Measurements from ENCODE around the gene BPIFB3. TPM values are rescaled to one million over a fixed set of nuclear protein-coding genes. Genes with fewer than 3 reads are reported as not detected.

BPIFB3 gene
- total RNA-seq, 4 donors from 2014 or later: not detected

DNA sequence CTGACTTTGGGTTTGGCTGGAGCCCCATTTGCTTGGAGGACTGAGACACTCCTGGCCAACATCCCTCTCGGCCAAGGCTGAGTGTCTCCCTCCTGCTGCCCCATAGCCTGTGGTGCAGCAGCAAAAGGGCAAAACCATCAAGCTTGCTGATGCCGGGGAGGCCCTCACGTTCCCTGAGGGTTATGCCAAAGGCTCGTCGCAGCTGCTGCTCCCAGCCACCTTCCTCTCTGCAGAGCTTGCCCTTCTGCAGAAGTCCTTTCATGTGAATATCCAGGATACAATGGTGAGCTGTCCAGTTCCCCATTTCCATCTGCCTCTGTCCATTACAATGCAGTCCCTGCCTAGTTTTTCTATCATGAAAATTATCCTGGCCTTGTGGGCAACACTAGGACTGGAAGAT, 16.2 kb upstream of the BPIFB3 start:
- H3K9me3 ChIP-seq: peaks cover 0 to 15% (median 0%) of the 10 kb centered on the region in 4 donors
- TF ChIP-seq POLR2A (IDR thresholded peaks at IDR 0.05; ENCODE audit: low read depth): no peak
- no peak for TF ChIP-seq POLR2AphosphoS5 (IDR thresholded peaks at IDR 0.05)
- no peak for TF ChIP-seq EP300 (IDR thresholded peaks at IDR 0.05)
- TF ChIP-seq, protein P1, sequence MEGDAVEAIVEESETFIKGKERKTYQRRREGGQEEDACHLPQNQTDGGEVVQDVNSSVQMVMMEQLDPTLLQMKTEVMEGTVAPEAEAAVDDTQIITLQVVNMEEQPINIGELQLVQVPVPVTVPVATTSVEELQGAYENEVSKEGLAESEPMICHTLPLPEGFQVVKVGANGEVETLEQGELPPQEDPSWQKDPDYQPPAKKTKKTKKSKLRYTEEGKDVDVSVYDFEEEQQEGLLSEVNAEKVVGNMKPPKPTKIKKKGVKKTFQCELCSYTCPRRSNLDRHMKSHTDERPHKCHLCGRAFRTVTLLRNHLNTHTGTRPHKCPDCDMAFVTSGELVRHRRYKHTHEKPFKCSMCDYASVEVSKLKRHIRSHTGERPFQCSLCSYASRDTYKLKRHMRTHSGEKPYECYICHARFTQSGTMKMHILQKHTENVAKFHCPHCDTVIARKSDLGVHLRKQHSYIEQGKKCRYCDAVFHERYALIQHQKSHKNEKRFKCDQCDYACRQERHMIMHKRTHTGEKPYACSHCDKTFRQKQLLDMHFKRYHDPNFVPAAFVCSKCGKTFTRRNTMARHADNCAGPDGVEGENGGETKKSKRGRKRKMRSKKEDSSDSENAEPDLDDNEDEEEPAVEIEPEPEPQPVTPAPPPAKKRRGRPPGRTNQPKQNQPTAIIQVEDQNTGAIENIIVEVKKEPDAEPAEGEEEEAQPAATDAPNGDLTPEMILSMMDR (IDR thresholded peaks at IDR 0.05): no peak
- no peak for DNase-seq (ENCODE audit: extremely low spot score)
- 66% methylated on average over 4 of the region's 5 CpGs for WGBS
- intact Hi-C loops (cut with DNase I): no loop called here
- no peak overlapping the region for H3K27ac ChIP-seq (replicated peaks in 1 of 4)
- H3K4me3 ChIP-seq: no peak overlapping the region
- H3K27me3 ChIP-seq: peaks cover 0 to 6% (median 0%) of the 10 kb centered on the region in 4 donors
- no peaks in the 10 kb centered on the region for H3K36me3 ChIP-seq
- H3K4me1 ChIP-seq: no peaks in the 10 kb centered on the region

DNA sequence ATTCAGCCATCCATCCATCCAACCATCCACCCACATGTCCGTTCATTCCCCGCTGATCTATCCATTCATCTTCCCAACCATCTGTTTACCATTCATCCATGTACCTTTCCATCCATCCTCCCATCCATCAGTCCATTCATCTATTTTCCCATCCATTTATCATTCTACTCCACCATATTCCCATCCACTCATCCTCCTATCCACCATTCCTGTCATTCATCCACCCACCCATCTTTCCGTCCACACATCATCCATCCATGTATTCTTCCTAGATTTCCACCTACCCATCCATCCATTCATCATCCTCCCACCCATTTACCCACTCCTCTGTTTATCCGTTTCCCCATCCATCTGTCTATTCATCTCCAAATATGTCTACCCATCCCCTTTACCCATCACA, 15.5 kb upstream of the BPIFB3 start:
- no peaks in the 10 kb centered on the region for H3K36me3 ChIP-seq
- TF ChIP-seq EP300 (IDR thresholded peaks at IDR 0.05): no peak
- TF ChIP-seq, protein P1 (IDR thresholded peaks at IDR 0.05): no peak
- TF ChIP-seq POLR2A (IDR thresholded peaks at IDR 0.05; ENCODE audit: low read depth): no peak
- no peak for TF ChIP-seq POLR2AphosphoS5 (IDR thresholded peaks at IDR 0.05)
- no peak overlapping the region for H3K27ac ChIP-seq (replicated peaks in 1 of 4)
- H3K27me3 ChIP-seq: peaks cover 0 to 4% (median 0%) of the 10 kb centered on the region in 4 donors
- peaks cover 0 to 9% (median 0%) of the 10 kb centered on the region in 4 donors for H3K9me3 ChIP-seq
- intact Hi-C loops (cut with DNase I): no loop called here
- no peak for DNase-seq (ENCODE audit: extremely low spot score)
- H3K4me3 ChIP-seq: no peak overlapping the region
- 87% methylated on average over 4 of the region's 4 CpGs for WGBS
- H3K4me1 ChIP-seq: no peaks in the 10 kb centered on the region

DNA sequence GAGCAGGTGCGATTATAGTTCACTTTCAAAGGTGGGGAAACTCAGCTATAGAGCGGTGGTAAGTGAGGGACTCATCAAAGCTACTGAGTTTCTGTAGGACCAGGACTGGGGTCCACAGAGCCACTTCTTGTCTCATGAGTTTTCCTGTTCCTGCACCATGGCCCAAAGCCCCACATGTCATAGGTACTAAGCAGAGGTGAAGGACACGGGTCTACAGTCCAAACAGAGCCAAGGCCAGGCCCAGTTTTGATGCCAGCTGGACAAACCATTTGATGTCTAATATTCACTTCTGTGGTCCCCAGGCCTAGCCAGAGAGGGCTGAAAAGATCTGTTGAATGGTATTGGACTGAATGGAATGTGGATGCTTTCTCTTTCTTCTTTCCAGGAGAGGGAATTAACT, 11.3 kb upstream of the BPIFB3 start:
- WGBS: 93% methylated on average over 3 of the region's 3 CpGs
- no peaks in the 10 kb centered on the region for H3K4me1 ChIP-seq
- no peak for TF ChIP-seq EP300 (IDR thresholded peaks at IDR 0.05)
- no peak for TF ChIP-seq POLR2A (IDR thresholded peaks at IDR 0.05; ENCODE audit: low read depth)
- TF ChIP-seq, protein P1 (IDR thresholded peaks at IDR 0.05): no peak
- no peak for TF ChIP-seq POLR2AphosphoS5 (IDR thresholded peaks at IDR 0.05)
- H3K36me3 ChIP-seq: no peaks in the 10 kb centered on the region
- intact Hi-C loops (cut with DNase I): no loop called here
- H3K9me3 ChIP-seq: peaks cover 0 to 15% (median 9%) of the 10 kb centered on the region in 4 donors
- H3K27me3 ChIP-seq: peaks cover 0 to 4% (median 0%) of the 10 kb centered on the region in 4 donors
- H3K4me3 ChIP-seq: no peak overlapping the region
- H3K27ac ChIP-seq (replicated peaks in 1 of 4): no peak overlapping the region
- DNase-seq (ENCODE audit: extremely low spot score): no peak

DNA sequence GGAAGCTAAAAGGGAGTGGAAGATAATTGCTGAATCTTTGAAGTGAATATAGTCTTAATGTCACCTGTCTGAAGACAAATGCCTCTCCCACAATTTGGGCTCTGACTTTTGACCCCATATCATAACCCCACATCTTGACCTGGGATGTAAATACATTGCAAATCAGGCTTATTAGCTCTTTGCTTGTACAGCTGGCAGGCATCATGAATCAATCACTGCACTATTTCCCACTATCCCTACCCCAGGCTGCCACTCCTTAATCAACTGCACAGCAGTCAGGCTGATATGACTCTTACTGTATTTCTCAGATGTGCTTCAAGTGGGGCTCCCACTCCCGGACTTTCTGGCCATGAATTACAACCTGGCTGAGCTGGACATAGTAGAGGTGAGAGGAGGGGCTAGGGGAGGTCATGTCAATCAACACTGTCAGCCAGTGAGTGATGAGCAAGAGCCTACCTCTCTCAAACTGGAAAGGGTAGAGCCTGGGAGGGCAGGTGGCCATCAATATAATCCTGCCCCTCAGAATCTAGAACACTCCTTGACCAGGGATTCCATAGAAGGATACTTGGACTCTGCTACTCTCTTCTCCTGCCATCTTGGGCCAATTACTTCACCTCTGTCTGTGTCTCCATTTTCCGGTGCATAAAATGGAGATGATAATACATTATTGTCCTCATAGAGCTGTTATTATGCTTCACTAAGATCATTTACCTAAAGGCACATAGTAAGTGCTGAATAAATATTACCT, 10.5 kb upstream of the BPIFB3 start:
- H3K9me3 ChIP-seq: peaks cover 0 to 15% (median 9%) of the 10 kb centered on the region in 4 donors
- H3K4me3 ChIP-seq: no peak overlapping the region
- no peaks in the 10 kb centered on the region for H3K36me3 ChIP-seq
- H3K27ac ChIP-seq (replicated peaks in 1 of 4): no peak overlapping the region
- TF ChIP-seq EP300 (IDR thresholded peaks at IDR 0.05) (no peak), POLR2AphosphoS5 (IDR thresholded peaks at IDR 0.05) (no peak), POLR2A (IDR thresholded peaks at IDR 0.05; ENCODE audit: low read depth) (no peak)
- TF ChIP-seq, protein P1 (IDR thresholded peaks at IDR 0.05): no peak
- no peaks in the 10 kb centered on the region for H3K4me1 ChIP-seq
- no peak for DNase-seq (ENCODE audit: extremely low spot score)
- intact Hi-C loops (cut with DNase I): no loop called here
- H3K27me3 ChIP-seq: peaks cover 0 to 4% (median 0%) of the 10 kb centered on the region in 4 donors
- WGBS: 76% methylated on average over 2 of the region's 2 CpGs
